H9 (cell line): ENCODE results near the gene P2RX2. TPM values are rescaled to one million over a fixed set of nuclear protein-coding genes. Genes with fewer than 3 reads are reported as not detected.

ENCODE experiments used
- DNase-seq: peaks from one replicate; pipeline ENCODE4 v3.0.0-alpha.2; 2017
- H2AFZ ChIP-seq: one replicate; pipeline ENCODE4 v1.6.1; 2013; ENCODE audit warnings: mild to moderate bottlenecking, low read length, control low read depth, moderate library complexity
- H2AK5ac ChIP-seq: 2 replicates; pipeline ENCODE4 v1.6.1; 2013; ENCODE audit warnings: low read length, control low read depth, mixed read lengths; ENCODE audit not compliant: insufficient read length
- H2BK120ac ChIP-seq: one replicate; pipeline ENCODE4 v1.6.1; 2013; ENCODE audit warnings: low read depth, mild to moderate bottlenecking, low read length, control low read depth, inconsistent platforms; ENCODE audit not compliant: poor library complexity, severe bottlenecking
- H2BK12ac ChIP-seq: 2 replicates; pipeline ENCODE4 v1.6.1; 2013; ENCODE audit warnings: low read length, control low read depth, mixed read lengths, low read depth; ENCODE audit not compliant: insufficient read length
- H2BK15ac ChIP-seq: 2 replicates; pipeline ENCODE4 v1.6.1; 2013; ENCODE audit warnings: low read depth, low read length, control low read depth
- H2BK20ac ChIP-seq: one replicate; pipeline ENCODE4 v1.6.1; 2013; ENCODE audit warnings: low read depth, mild to moderate bottlenecking, low read length, control low read depth, inconsistent platforms; ENCODE audit not compliant: poor library complexity, severe bottlenecking
- H2BK5ac ChIP-seq: 2 replicates; pipeline ENCODE4 v1.6.1; 2013; ENCODE audit warnings: low read length, control low read depth, mixed read lengths; ENCODE audit not compliant: insufficient read length
- H3K14ac ChIP-seq: 2 replicates; pipeline ENCODE4 v1.6.1; 2013; ENCODE audit warnings: low read length, control low read depth; ENCODE audit not compliant: insufficient read depth
- H3K18ac ChIP-seq: 2 replicates; pipeline ENCODE4 v1.6.1; 2013; ENCODE audit warnings: low read depth, mild to moderate bottlenecking, mixed read lengths, low read length, control low read depth; ENCODE audit not compliant: insufficient read length
- H3K23ac ChIP-seq: 2 replicates; pipeline ENCODE4 v1.6.1; 2013; ENCODE audit warnings: low read length, control low read depth, mixed read lengths, low read depth; ENCODE audit not compliant: insufficient read length
- H3K23me2 ChIP-seq: 2 replicates; pipeline ENCODE4 v1.6.1; 2013; ENCODE audit warnings: low read depth, mild to moderate bottlenecking, mixed read lengths, low read length, control low read depth; ENCODE audit not compliant: insufficient read length, poor library complexity, severe bottlenecking
- H3K27ac ChIP-seq: 2 replicates; pipeline ENCODE4 v1.5.1; 2013; ENCODE audit warnings: low read length, control low read depth, mixed read lengths, low read depth; ENCODE audit not compliant: insufficient read length
- H3K27me3 ChIP-seq: 2 replicates; pipeline ENCODE4 v1.6.1; 2013; ENCODE audit warnings: low read length, control low read depth, inconsistent platforms; ENCODE audit not compliant: insufficient read depth
- H3K4ac ChIP-seq: 2 replicates; pipeline ENCODE4 v1.6.1; 2013; ENCODE audit warnings: low read depth, mild to moderate bottlenecking, control low read depth, inconsistent platforms, low read length, moderate library complexity
- H3K4me1 ChIP-seq: 2 replicates; pipeline ENCODE4 v1.6.1; 2013; ENCODE audit warnings: low read length, control low read depth, inconsistent platforms; ENCODE audit not compliant: insufficient read depth
- H3K4me2 ChIP-seq: 2 replicates; pipeline ENCODE4 v1.6.1; 2013; ENCODE audit warnings: low read length, control low read depth, mixed read lengths; ENCODE audit not compliant: insufficient read length, insufficient read depth
- H3K56ac ChIP-seq: 2 replicates; pipeline ENCODE4 v1.6.1; 2013; ENCODE audit warnings: low read depth, mild to moderate bottlenecking, mixed read lengths, low read length, control low read depth; ENCODE audit not compliant: insufficient read length
- H3K79me1 ChIP-seq: 2 replicates; pipeline ENCODE4 v1.6.1; 2013; ENCODE audit warnings: low read depth, mild to moderate bottlenecking, moderate library complexity, low read length, control low read depth, inconsistent platforms; ENCODE audit not compliant: insufficient read depth, poor library complexity, severe bottlenecking
- H3K79me2 ChIP-seq: 2 replicates; pipeline ENCODE4 v1.6.1; 2013; ENCODE audit warnings: low read length, control low read depth, inconsistent platforms; ENCODE audit not compliant: insufficient read depth
- H3K9ac ChIP-seq: 2 replicates; pipeline ENCODE4 v1.6.1; 2013; ENCODE audit warnings: low read length, control low read depth, mixed read lengths; ENCODE audit not compliant: insufficient read length; ENCODE audit errors: extremely low read depth
- H3K9me3 ChIP-seq: one replicate; pipeline ENCODE4 v1.6.1; 2013; ENCODE audit warnings: low read depth, low read length, inconsistent platforms; ENCODE audit not compliant: control insufficient read depth
- H3T11ph ChIP-seq: one replicate; pipeline ENCODE4 v1.6.1; 2013; ENCODE audit warnings: mild to moderate bottlenecking, low read length, control low read depth, inconsistent platforms
- H4K20me1 ChIP-seq: one replicate; pipeline ENCODE4 v1.6.1; 2013; ENCODE audit not compliant: control insufficient read depth, insufficient read length, insufficient read depth
- H4K5ac ChIP-seq: 2 replicates; pipeline ENCODE4 v1.6.1; 2013; ENCODE audit warnings: low read depth, mild to moderate bottlenecking, mixed read lengths, low read length, control low read depth; ENCODE audit not compliant: insufficient read length
- H4K8ac ChIP-seq: replicated peaks from 2 replicates; pipeline ENCODE4 v1.6.1; 2013; ENCODE audit warnings: low read length, control low read depth, mixed read lengths, low read depth; ENCODE audit not compliant: insufficient read length
- H4K91ac ChIP-seq: 2 replicates; pipeline ENCODE4 v1.6.1; 2013; ENCODE audit warnings: low read depth, mild to moderate bottlenecking, moderate library complexity, mixed read lengths, low read length, control low read depth; ENCODE audit not compliant: insufficient read length
- H3K27ac Mint-ChIP-seq, 3 experiments: 2 replicates in 2 of 3; 3 replicates in 1 of 3; pipeline ENCODE4 v1.8.0; 2020 to 2021; ENCODE audit warnings: mixed read lengths in 3 of 3, mild to moderate bottlenecking in 1 of 3, moderate library complexity in 1 of 3
- H3K27me3 Mint-ChIP-seq: 2 replicates; pipeline ENCODE4 v1.8.0; 2021; ENCODE audit warnings: low read depth, mild to moderate bottlenecking, moderate library complexity, mixed read lengths
- H3K36me3 Mint-ChIP-seq, 3 experiments: 2 replicates in 2 of 3; 3 replicates in 1 of 3; pipeline ENCODE4 v1.8.0; 2020 to 2021; ENCODE audit warnings: low read depth in 3 of 3, mixed read lengths in 3 of 3; ENCODE audit not compliant: insufficient read depth in 1 of 3
- H3K4me1 Mint-ChIP-seq, 2 experiments: 2 replicates each; pipeline ENCODE4 v1.8.0; 2020; ENCODE audit warnings: mixed read lengths in 2 of 2
- H3K4me3 Mint-ChIP-seq, 2 experiments: 2 replicates in 1 of 2; 3 replicates in 1 of 2; pipeline ENCODE4 v1.8.0; 2020 to 2021; ENCODE audit warnings: mild to moderate bottlenecking in 2 of 2, mixed read lengths in 2 of 2, moderate library complexity in 1 of 2
- H3K9me3 Mint-ChIP-seq, 2 experiments: 2 replicates in 1 of 2; 3 replicates in 1 of 2; pipeline ENCODE4 v1.8.0; 2020; ENCODE audit warnings: mild to moderate bottlenecking in 2 of 2, mixed read lengths in 2 of 2, moderate library complexity in 1 of 2
- CTCF ChIP-seq: fragments of 200-600 bp; sonication (generic); conservative IDR thresholded peaks from 3 replicates; pipeline ENCODE4 v1.8.0; 2021; ENCODE audit warnings: antibody characterized with exemption, mild to moderate bottlenecking
- WGBS: extraction: QIAGEN DNeasy Blood & Tissue Kit; methylation state at CpG from one replicate; pipeline ENCODE4 v1.1.7; 2013; ENCODE audit warnings: missing lambda C conversion rate, low lambda C conversion rate, mixed read lengths; ENCODE audit not compliant: insufficient read length; ENCODE audit errors: extremely low coverage; 5-methylcytosine and 5-hydroxymethylcytosine counted together
- total RNA-seq: library from RNA; stranded (reverse); gene quantifications from 2 replicates; pipeline ENCODE4 v1.2.1, GENCODE V29; 2021

Gene P2RX2
- total RNA-seq, 1 experiment from 2014 or later, result 1.8 TPM

- Histone ChIP-seq H4K20me1 (no peaks in the 10 kb centered on the region), H3K4ac (no peak overlapping the region), H3K23ac (no peak overlapping the region), H3K79me2 (no peaks in the 10 kb centered on the region), H4K8ac (no peak overlapping the region), H3K27me3 (peaks cover 31% of the 10 kb centered on the region; the same call in 1 of the 2 replicates), H2BK5ac (no peak overlapping the region), H3K4me2 (no peak overlapping the region), H2AK5ac (no peak overlapping the region), H3K4me1 (no peaks in the 10 kb centered on the region), H4K91ac (no peak overlapping the region), H4K5ac (no peak overlapping the region), H2BK20ac (no peak overlapping the region), H2BK15ac (no peak overlapping the region), H2BK12ac (no peak overlapping the region), H3K27ac (no peak overlapping the region), H3T11ph (no peak overlapping the region), H2BK120ac (no peak overlapping the region), H3K9ac (no peak overlapping the region), H3K9me3 (no peaks in the 10 kb centered on the region), H3K79me1 (no peaks in the 10 kb centered on the region), H2AFZ (no peak overlapping the region), H3K23me2 (no peaks in the 10 kb centered on the region), H3K18ac (no peak overlapping the region), H3K56ac (no peak overlapping the region), H3K14ac (no peak overlapping the region; the same call in 1 of the 2 replicates)
- no CpG with 5 or more reads among the region's 21 CpGs for WGBS
- Mint-ChIP-seq H3K4me1 (peaks cover 3 to 13% of the 10 kb centered on the region in 2 experiments; a peak in 3 of 4 replicates), H3K4me3 (no peak overlapping the region), H3K27me3 (peaks cover 96% of the 10 kb centered on the region), H3K36me3 (no peaks in the 10 kb centered on the region; a peak in 1 of 7 replicates), H3K27ac (no peak overlapping the region), H3K9me3 (peaks cover 0 to 6% of the 10 kb centered on the region in 2 experiments; a peak in 2 of 5 replicates)
- no peak for DNase-seq
- no peak for TF ChIP-seq CTCF
Measured at GRCh38 chr12:132593071-132593470, 25.5 kb upstream of the P2RX2 start.
